Osteocyte (in vitro differentiated cells): ENCODE results near the gene CBX4. TPM values are rescaled to one million over a fixed set of nuclear protein-coding genes. Genes with fewer than 3 reads are reported as not detected.

Source experiments
- DNase-seq: peaks from one replicate; pipeline ENCODE4 v3.0.0; 2021; ENCODE audit warnings: mixed read lengths; ENCODE audit not compliant: unreplicated experiment; ENCODE audit errors: extremely low spot score
- H3K27ac Mint-ChIP-seq: one replicate; pipeline ENCODE4 v1.8.0; 2021; ENCODE audit warnings: mild to moderate bottlenecking, mixed read lengths; ENCODE audit not compliant: unreplicated experiment
- H3K27me3 Mint-ChIP-seq: one replicate; pipeline ENCODE4 v1.8.0; 2021; ENCODE audit warnings: mixed read lengths; ENCODE audit not compliant: unreplicated experiment
- H3K36me3 Mint-ChIP-seq: one replicate; pipeline ENCODE4 v1.8.0; 2021; ENCODE audit warnings: mixed read lengths; ENCODE audit not compliant: unreplicated experiment
- H3K4me1 Mint-ChIP-seq: one replicate; pipeline ENCODE4 v1.8.0; 2021; ENCODE audit warnings: mixed read lengths; ENCODE audit not compliant: unreplicated experiment
- H3K4me3 Mint-ChIP-seq: one replicate; pipeline ENCODE4 v1.8.0; 2021; ENCODE audit warnings: mild to moderate bottlenecking, moderate library complexity, mixed read lengths; ENCODE audit not compliant: unreplicated experiment
- H3K9me3 Mint-ChIP-seq: one replicate; pipeline ENCODE4 v1.8.0; 2021; ENCODE audit warnings: mixed read lengths; ENCODE audit not compliant: unreplicated experiment
- CTCF ChIP-seq: fragments of 200-600 bp; sonication (generic); IDR thresholded peaks from 2 replicates; pipeline ENCODE4 v1.5.0; 2021; ENCODE audit warnings: antibody characterized with exemption, mild to moderate bottlenecking, moderate library complexity
- total RNA-seq: library from RNA; stranded (reverse); gene quantifications from 2 replicates; pipeline ENCODE4 v1.2.1, GENCODE V29; 2021

Gene CBX4
- total RNA-seq, 1 donor from 2014 or later: 23.2 TPM

DNA sequence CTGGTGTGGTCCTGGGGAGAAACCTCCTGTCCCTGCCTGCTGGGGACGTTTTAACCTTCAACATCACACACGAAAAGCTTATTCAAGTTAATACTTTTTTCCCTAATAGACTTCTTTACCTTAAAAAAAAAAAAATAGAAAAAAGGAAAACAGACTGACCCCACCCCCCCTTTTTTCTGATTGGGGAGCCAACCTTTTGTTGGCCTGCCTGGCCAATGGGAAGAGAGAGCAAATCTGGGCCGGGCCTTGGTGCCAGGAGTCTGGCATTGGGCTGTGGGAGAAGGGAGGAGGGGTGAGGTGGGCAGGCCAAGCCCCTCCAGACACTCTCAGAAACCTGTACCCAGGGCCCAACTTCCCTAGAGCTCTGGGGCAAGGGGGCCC, 45.3 kb downstream of the CBX4 start:
- no peaks in the 10 kb centered on the region for H3K9me3 Mint-ChIP-seq
- DNase-seq: no peak
- H3K4me3 Mint-ChIP-seq: peak overlapping the region; percentile 69
- H3K36me3 Mint-ChIP-seq: no peaks in the 10 kb centered on the region
- peaks cover 23% of the 10 kb centered on the region for H3K27me3 Mint-ChIP-seq
- peaks cover 34% of the 10 kb centered on the region for H3K4me1 Mint-ChIP-seq
- peak overlapping the region; percentile 84 for H3K27ac Mint-ChIP-seq
- TF ChIP-seq CTCF: no peak

GRCh38 chr17:79792984-79793923, 46.0 kb downstream of the CBX4 start:
- TF ChIP-seq CTCF: no peak
- Mint-ChIP-seq H3K4me1 (peaks cover 28% of the 10 kb centered on the region), H3K36me3 (no peaks in the 10 kb centered on the region), H3K27me3 (peaks cover 25% of the 10 kb centered on the region), H3K9me3 (no peaks in the 10 kb centered on the region), H3K27ac (peak overlapping the region; percentile 84), H3K4me3 (peak overlapping the region; percentile 69)
- no peak for DNase-seq

DNA sequence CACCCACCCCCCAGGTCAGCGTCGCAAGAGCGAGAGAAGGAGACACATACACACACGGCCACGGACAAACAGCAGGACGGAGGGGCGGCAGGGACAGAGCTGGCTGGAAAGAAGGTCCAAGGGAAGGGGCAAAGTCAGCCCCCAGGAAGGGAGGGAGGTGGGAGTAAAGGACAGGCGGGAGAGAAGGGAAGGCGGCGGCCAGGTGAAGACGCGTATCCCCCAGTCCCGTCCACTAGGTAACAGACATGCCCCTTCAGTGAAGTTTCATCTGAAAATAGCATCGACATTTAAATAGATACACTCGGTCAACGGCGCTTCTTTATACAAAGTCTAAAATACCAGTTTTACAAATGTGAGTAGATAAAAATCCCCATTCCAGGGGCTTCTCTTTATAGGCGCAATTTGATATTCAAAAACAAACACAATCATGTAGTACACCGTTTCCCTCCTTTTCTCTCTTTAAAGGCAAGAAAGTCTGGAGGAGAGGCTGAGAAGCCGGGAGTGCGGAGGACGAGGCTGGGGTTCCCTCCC, 46.8 kb downstream of the CBX4 start:
- no peak for TF ChIP-seq CTCF
- Mint-ChIP-seq H3K4me1 (peaks cover 28% of the 10 kb centered on the region), H3K4me3 (peak overlapping the region; percentile 44), H3K27me3 (peaks cover 33% of the 10 kb centered on the region), H3K27ac (peak overlapping the region; percentile 44), H3K36me3 (no peaks in the 10 kb centered on the region), H3K9me3 (no peaks in the 10 kb centered on the region)
- DNase-seq: no peak

DNA sequence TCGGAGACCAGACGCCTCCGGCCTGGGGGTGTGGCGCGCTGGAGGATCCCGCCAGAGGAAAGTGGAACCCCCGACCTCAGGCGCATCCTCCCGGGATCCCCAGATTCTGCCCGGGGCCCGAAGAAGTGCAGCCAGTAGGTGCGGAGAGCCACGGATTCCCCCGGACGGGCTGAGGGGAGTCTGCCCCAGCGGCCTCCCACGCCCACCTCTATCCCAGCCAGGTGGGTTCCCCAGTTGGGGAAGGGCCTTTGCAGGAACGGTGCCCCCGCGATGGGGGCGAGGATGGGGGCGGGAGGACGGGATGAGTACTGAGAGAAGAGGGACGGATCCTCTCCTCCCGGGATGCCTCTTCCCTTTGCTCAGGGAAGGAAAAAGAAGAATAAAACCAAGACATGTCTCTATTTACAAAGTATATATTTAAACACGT, 47.5 kb downstream of the CBX4 start:
- H3K4me1 Mint-ChIP-seq: peaks cover 28% of the 10 kb centered on the region
- H3K9me3 Mint-ChIP-seq: no peaks in the 10 kb centered on the region
- no peak for DNase-seq
- no peak overlapping the region for H3K27ac Mint-ChIP-seq
- H3K27me3 Mint-ChIP-seq: peaks cover 37% of the 10 kb centered on the region
- TF ChIP-seq CTCF: no peak
- peak overlapping the region; percentile 44 for H3K4me3 Mint-ChIP-seq
- no peaks in the 10 kb centered on the region for H3K36me3 Mint-ChIP-seq
